Naive B cell (primary cell): ENCODE results near the gene GOLGA8O. TPM values are rescaled to one million over a fixed set of nuclear protein-coding genes. Genes with fewer than 3 reads are reported as not detected.
"Not testable (repeated sequence)": the region's sequence is repeated elsewhere in the genome, so short reads cannot be mapped to it uniquely, and the experiment has no call there.

Experiments used
- ATAC-seq, 2 donors: fragments of 150-1000 bp; cut with Tn5 transposase; 2 replicates each; pipeline ENCODE4 v1.10.0; 2021; ENCODE audit warnings: low read depth in 2 of 2, mild to moderate bottlenecking in 2 of 2, moderate library complexity in 2 of 2
- DNase-seq: peaks from one replicate; pipeline ENCODE4 v3.0.0; 2022
- H3K27ac Mint-ChIP-seq, 6 donors: one replicate each; pipeline ENCODE4 v1.8.0; 2020 to 2022; ENCODE audit warnings: mild to moderate bottlenecking in 6 of 6, mixed read lengths in 6 of 6, moderate library complexity in 5 of 6, inconsistent platforms in 2 of 6
- H3K27me3 Mint-ChIP-seq, 3 donors: one replicate each; pipeline ENCODE4 v1.8.0; 2021 to 2022; ENCODE audit warnings: mixed read lengths in 3 of 3, mild to moderate bottlenecking in 1 of 3
- H3K36me3 Mint-ChIP-seq, 2 donors: one replicate each; pipeline ENCODE4 v1.8.0; 2020 to 2022; ENCODE audit warnings: mixed read lengths in 2 of 2, inconsistent platforms in 1 of 2, mild to moderate bottlenecking in 1 of 2
- H3K4me1 Mint-ChIP-seq, 3 donors: one replicate each; pipeline ENCODE4 v1.8.0; 2020 to 2022; ENCODE audit warnings: mixed read lengths in 3 of 3, inconsistent platforms in 1 of 3, mild to moderate bottlenecking in 1 of 3, moderate library complexity in 1 of 3
- H3K4me3 Mint-ChIP-seq, 8 donors: one replicate each; pipeline ENCODE4 v1.8.0; 2020 to 2022; ENCODE audit warnings: mild to moderate bottlenecking in 8 of 8, mixed read lengths in 8 of 8, moderate library complexity in 8 of 8, inconsistent platforms in 2 of 8
- H3K9me3 Mint-ChIP-seq, 7 donors: one replicate each; pipeline ENCODE4 v1.8.0; 2020 to 2022; ENCODE audit warnings: mixed read lengths in 7 of 7, mild to moderate bottlenecking in 5 of 7, inconsistent platforms in 2 of 7, moderate library complexity in 1 of 7
- polyA plus RNA-seq, 6 donors: library from polyadenylated mRNA; unstranded; fragments of 300-500 nt; fragmentation: Illumina TruSeq; gene quantifications; one replicate each; pipeline ENCODE4 v1.2.3, GENCODE V29; 2021; ENCODE audit warnings: low read depth in 6 of 6

The GOLGA8O gene
- polyA plus RNA-seq, 6 donors from 2014 or later, result not detected

- not testable (repeated sequence) for H3K4me1 Mint-ChIP-seq, H3K27me3 Mint-ChIP-seq, H3K36me3 Mint-ChIP-seq, ATAC-seq, DNase-seq, H3K9me3 Mint-ChIP-seq, H3K4me3 Mint-ChIP-seq, H3K27ac Mint-ChIP-seq
Measured at GRCh38 chr15:32396522-32396921, 58.9 kb downstream of the GOLGA8O start.

Other genes starting within 250 kb of the GOLGA8O start
- not detected for gene GOLGA8K, start 52.3 kb downstream of the GOLGA8O start, polyA plus RNA-seq
- under 1 TPM in 3 of 6 donors, not detected in 3; 0.13 to 0.34 (median 0.18) TPM for gene GOLGA8N, start 137.8 kb upstream of the GOLGA8O start, polyA plus RNA-seq
- 1 to 10 TPM in 4 of 6 donors, under 1 TPM in 1, not detected in 1; 0.76 to 3.4 (median 1.8) TPM for gene ARHGAP11A, start 159.9 kb upstream of the GOLGA8O start, polyA plus RNA-seq
- under 1 TPM in 1 of 6 donors, not detected in 5; 0.39 TPM for gene SCG5, start 186.1 kb upstream of the GOLGA8O start, polyA plus RNA-seq